Activated CD4-positive, alpha-beta T cell treated with anti-CD3 and anti-CD28 coated beads, Interleukin-2, amount 50 U/mL, for 1 hour (primary cell): ENCODE results near the gene ZMYND8.
"Not testable (repeated sequence)": the region's sequence is repeated elsewhere in the genome, so short reads cannot be mapped to it uniquely, and the experiment has no call there.

Experiments used
- DNase-seq: peaks from one replicate; pipeline ENCODE4 v3.0.0-alpha.2; 2020

The ZMYND8 gene

DNA sequence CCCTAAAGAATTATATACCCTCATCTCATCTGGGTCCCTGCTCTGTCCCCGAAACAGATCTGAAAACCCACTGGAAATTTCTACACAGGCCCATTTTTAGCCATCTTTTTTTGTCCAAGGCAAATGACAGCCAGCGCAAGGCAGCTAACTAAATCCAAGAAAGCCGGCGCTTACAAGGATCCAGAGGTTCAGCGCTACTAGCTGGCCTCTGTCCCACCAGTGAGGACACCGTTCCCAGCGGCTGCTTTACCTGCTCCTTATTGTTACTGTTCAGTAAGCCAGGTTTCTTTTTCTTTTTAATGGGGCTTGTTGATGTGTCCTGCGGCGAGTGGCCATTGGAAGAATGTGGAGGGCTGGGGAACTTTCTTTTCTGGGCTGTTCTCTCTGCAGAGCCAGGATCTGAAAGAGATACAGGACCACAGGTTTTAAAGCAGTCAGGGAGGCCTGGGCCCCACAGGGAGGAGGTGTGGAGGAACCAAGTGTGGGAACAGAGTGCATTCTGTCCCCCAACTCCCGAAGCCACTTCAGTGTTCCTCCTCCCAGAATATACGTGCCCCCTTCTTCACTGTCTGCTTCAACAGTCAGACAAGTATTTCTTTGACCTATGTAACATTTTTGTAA, 46.6 kb downstream of the ZMYND8 start:
- no peak for DNase-seq

DNA sequence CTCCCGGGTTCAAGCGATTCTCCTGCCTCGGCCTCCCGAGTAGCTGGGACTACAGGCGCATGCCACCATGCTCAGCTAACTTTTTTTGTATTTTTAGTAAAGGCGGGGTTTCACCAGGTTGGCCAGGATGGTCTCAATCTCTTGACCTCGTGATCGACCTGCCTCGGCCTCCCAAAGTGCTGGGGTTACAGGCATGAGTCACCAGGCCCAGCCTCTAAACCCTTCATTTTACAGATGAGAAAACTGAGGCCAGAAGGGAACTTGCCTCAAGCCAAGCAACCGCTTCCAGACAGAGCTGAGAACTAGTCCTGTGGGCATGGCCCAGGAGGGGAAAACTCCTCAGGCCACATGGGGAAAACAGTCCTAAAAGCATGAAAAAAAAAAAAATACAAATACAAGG, 47.1 kb downstream of the ZMYND8 start:
- no peak for DNase-seq

DNA sequence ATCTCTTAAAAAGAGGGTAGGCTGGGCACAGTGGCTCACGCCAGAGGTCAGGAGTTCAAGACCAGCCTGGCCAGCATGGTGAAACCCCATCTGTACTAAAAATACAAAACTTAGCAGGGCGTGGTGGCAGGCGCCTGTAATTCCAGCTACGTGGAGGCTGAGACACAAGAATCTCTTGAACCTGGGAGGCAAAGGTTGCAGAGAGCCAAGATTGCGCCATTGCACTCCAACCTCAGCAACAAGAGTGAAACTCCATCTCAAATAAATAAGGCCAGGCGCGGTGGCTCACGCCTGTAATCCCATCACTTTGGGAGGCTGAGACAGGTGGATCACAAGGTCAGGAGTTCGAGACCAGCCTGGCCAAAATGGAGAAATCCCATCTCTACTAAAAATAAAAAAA, 48.9 kb downstream of the ZMYND8 start:
- DNase-seq = not testable (repeated sequence)

DNA sequence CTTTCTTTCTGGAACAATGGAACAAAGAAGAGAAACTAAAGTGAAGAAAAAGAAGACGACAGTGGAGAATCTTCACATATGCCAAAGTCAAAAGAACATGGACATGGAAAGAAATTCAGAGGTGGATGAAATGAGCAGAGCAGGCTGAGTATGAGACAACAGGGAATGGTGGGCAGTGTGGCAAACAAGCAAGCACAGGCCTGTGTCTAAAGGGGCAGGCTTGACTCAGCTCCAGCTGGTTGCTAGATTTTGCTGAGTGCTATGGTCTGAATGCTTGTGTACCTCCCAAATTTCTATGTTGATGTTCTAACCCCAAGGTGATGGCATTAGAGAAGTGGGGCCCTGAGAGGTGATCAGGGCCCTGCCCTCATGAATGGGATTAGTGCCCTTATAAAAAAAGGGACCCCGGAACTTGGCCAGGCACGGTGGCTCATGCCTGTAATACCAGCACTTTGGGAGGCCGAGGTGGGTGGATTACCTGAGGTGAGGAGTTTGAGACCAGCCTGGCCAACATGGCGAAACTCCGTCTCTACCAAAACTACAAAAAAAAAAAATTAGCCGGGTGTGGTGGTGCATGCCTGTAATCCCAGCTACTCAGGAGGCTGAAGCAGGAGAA, 49.6 kb downstream of the ZMYND8 start:
- no peak for DNase-seq

DNA sequence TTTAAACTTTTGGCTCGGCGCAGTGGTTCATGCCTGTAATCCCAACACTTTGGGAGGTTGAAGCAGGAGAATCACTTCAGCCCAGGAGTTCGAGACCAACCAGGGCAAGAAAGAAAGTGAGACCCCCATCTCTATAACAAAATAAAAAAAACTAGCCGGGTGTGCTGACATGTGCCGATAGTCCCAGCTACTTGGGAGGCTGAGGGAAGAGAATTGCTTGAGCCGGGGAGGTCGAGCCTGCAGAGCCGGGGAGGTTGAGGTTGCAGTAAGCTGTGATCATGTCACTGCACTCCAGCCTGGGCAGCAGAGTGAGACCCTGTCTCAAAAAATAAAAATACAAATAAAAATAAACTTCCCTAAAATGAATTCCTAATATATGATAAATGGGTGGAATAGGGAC, 50.4 kb downstream of the ZMYND8 start:
- DNase-seq = no peak

DNA sequence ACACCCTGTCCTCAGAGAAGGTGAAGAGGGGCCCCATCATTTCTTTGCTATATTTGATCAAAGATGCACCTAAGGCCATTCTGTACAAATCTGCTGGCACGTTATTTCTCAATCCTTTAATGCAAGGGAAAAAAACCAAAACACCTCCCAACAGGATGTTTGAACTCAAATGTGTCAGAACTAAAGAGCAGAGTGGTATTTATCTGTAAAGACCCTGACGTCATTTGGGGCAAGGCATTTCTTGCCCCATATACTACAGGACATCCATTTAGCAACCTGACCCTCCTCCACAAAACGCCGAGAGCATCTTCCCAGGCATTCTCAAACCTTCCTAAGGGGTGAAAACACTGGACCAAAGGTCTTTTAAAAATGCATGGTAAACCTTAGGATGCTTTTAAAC, 50.8 kb downstream of the ZMYND8 start:
- no peak for DNase-seq

DNA sequence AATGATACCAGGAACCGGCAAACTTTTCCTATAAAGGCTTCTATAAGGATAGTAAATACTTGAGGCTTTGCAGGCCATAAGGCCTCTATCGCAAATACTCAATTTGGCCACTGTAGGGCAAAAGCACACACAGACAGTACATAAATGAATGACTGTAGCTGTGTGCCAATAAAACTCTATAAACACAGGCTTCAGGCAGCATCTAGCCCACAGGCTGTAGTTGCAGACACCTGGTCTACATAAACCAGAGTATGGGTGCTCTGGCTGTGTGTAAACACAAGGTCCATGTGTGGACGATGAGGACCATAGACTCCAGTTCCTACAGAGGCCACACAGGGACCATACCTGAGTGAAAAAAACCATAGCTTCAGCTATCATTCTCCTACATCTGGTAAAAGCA, 52.2 kb downstream of the ZMYND8 start:
- DNase-seq = no peak

DNA sequence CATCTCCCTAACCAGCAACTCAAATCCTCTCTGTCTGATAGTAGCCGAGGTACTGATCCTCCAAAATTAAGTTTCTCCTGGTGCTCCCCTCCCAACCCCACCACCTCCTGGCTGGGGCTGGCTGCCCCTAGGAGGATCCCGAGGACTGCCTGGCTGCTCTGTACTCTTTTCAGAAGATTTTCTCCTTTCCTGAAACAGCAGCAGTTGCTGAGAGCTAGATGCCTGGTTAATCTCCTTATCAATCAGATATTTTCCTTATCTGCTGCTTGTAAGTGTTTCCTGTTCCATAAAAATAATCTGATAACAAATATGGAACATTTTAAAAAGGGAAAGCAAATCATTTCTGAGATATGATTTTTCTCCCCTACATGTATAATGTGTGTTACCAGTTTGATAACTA, 52.8 kb downstream of the ZMYND8 start:
- DNase-seq = no peak

DNA sequence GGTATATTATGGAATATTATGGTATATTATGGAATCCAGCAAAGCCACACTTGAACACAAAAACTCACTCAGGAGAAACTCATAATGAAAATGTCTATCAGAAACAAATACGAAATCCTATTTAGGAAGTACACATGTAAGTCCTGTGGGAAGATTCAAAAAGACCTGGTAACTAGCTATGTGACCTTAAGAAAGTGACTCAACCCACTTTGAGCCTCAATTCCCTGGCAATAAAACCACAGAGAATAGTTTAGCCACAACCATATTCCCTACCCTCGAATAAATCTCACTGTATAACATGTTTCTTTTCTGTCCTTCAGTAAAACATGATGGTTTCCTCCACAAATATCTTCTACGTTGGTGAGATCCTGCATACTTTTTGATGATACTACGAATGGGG, 56.4 kb downstream of the ZMYND8 start:
- no peak for DNase-seq

DNA sequence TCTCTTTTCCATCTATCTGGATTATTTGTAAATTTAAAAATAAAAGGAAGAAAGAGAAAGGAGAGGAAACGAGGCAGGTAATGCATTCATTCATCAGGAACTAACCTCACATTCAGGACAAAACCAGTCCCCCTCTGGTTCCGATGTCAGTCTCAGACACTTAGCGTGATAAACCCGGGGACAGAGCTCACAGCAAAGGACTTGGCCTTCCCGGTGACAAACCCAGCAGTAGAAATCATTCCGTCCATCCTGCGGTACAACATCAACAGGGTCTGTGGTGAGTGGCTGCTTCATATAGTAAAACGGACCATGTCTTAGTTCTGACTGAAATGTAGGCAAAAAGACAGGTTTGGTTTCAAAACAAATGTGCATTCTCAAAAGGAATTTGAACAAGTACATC, 57.9 kb downstream of the ZMYND8 start:
- DNase-seq = no peak

DNA sequence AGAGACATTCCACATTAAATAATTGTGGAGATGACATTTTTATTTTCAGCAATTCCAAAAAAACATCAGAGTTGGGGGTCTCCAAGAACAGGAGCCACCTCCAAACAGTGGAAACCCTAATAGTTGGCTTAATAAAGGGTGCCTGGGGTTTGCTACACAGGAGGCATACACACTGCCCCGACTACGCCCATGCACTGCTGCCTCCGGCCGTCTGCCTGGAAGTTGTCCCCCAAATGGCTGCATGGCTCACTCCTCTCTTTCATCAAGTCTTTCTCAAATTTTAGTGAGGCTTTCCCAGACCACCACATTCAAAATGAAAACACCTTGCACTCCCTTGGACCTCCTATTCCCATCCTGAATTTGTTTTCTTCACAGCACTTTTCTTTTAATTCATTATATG, 58.8 kb downstream of the ZMYND8 start:
- no peak for DNase-seq

DNA sequence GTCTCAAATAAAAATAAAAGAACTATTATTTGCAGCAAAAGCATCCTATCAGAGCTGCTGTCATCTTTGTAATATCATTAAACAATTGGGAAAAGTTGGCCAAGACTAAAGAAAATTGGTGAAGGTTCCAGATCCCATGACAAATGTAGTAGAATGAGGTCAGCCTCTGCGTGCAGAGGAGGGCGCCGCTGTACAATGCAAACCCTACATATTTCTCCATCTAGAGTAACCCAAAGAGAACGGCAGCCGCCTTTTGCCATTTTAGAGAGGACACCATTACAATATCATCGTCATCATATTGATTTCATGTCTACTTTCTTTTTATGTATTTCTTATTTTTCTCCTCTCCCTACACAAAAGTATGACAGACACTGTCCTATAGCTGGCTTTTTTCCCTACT, 59.5 kb downstream of the ZMYND8 start:
- no peak for DNase-seq

DNA sequence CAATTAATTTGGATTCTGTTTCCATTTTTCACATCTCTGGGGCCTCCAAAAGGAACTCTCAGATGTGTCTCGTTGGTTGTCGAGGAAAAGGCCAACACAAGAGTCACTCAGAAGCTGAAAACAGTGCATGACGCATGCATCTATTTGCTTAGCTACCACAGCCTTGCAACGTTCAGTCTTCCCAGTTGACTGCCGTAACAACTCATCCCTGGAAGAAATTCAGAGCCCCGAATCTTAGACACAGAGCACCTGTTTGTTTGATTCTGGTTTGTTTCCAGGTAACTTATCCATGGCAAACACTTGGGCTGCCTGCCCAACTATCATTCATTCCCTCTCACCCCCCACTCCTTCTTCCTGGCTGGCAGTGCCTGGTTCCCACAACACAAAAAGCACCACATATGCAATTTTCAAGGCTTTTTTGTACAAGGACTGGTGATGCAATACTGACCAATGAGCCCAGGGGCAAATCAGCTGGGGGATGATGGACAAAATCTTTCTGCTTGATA, 60.5 kb downstream of the ZMYND8 start:
- no peak for DNase-seq

DNA sequence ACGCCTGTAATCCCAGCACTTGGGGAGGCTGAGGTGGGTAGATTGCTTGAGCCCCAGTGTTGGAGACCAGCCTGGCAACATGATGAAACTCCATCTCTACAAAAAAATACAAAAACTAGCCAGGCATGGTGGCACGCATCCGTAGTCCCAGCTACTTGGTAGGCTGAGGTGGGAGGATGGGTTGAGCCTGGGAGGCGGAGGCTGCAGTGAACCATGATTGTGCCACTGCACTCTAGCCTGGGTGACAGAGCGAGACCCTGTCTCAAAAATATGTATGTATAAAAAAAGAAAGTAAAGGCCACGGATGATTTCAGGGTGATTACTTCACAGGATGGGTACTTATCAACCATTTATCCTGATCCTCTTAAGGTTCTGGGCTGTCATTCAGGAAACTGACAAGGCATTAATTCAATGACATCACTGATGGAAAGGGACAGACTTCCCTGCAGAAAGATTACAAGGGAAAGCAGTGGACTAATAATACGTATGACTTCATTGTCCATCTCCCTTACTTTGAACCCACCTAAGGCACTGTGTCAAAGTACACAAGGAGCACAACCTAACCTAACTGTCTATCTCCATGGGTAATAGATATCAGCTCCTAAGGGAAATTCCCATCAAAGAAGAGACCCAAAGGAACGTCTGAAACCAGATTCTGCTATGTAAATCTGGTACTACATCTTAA, 61.2 kb downstream of the ZMYND8 start:
- no peak for DNase-seq

DNA sequence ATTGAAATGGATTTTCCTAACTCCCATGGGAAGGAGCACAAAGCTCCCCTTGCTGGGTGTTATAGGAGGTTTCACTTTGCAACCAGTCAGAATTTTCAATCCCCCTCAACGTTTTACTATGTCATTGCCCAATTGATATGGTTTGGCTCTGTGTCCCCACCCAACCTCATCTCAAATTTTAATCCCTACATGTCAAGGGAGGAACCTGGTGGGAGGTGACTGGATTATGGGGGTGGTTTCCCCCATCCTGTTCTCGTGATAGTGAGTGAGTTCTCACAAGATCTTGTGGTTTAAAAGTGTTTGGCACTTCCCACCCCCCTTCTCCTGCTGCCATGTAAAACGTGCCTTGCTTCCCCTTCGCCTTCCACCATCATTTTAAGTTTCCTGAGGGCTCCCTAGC, 62.9 kb downstream of the ZMYND8 start:
- DNase-seq = no peak

DNA sequence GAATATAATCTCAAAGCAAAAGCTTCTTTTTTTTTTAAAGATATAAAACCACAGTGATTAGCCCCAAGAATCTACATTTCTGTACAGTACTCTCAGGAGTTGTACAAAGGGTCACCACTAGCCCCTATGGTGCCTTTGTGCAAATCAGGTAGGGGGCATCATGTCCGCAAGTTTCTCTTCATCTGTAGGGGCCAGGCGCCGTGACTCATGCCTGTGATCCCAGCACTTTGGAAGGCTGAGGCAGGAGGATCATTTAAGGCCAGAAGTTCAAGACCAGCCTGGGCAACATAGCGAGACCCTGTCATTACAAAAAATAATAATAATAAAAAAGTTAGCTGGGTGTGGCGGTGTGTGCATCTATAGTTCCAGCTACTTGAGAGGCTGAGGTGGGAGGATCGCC, 63.9 kb downstream of the ZMYND8 start:
- no peak for DNase-seq

DNA sequence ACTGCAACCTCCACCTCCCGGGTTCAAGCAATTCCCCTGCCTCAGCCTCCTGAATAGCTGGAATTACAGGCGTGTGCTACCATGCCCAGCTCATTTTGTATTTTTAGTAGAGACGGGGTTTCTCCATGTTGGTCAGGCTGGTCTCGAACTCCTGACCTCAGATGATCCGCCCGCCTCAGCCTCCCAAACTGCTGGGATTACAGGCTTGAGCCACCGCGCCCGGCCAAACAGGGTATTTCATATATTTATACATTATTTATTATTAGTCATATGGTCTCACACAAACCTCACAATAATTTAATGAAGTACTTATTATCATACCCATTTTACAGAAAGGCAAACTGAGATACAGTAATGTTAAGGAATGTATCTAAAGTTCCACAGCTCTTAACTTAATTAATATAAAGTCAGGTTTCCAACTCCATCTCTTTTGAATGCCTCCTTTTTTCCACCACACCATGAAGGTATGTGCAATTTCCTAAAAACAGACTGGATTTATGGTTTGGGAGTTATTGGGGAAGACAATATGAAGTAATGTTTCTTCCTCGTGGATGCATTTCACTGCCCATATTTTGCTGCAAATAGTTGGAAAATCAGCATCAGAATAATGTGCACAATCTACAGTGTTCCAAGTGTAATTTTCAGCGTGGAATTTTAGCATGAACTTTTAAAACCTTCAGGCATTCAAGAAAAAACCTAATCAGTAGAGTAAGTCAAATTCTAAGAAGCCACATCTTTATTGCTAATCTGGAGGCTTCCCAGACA, 65.7 kb downstream of the ZMYND8 start:
- no peak for DNase-seq

DNA sequence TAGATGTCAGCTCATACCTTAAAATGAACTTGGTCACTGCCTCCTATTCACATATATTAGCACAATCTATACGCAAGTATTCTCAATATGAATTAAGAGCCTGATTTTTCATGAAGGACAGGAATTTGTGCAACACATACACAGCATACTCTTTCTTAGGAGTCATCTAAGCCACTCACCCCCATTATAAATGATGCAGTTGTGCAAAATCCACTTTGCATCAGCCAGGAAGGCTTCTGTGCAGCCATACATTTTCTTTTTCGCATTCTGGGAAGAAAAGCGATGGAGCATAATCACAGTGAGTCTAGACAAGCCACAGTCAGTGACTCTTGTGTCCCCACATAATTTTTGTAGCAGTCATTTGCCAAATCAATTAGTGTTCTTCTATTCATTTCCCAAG, 66.5 kb downstream of the ZMYND8 start:
- DNase-seq = no peak

DNA sequence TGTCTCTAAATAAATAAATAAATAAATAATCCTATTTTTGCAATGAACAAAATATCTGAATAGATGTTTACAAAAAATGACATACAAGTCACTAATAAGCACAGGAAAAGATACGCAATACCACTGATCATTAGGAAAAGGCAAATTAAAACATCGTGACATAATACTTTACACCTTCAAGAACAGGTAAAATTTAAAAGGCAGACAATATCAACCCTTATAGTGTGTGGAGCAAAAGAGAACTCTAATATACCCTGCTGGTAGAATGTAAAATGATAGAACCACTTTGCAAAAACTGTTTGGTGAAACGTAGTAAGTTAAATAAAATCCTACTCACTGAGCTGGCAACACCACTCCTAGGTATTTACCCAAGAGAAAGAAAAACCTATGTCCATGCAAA, 67.4 kb downstream of the ZMYND8 start:
- DNase-seq = no peak

DNA sequence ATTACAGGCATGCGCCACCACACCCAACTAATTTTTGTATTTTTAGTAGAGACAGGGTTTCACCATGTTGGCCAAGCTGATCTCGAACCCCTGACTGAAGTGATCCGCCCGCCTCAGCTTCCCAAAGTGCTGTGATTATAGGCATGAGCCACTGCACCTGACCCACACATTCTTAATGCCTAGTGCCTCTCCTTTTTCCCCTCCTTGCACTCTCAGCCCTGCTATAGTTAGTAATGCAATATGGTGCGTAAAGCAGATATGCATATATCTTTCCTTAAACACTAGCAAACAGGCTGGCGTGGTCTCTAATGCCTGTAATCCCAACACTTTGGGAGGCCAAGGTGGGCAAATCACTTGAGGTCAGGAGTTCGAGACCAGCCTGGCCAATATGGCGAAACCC, 68.0 kb downstream of the ZMYND8 start:
- not testable (repeated sequence) for DNase-seq

DNA sequence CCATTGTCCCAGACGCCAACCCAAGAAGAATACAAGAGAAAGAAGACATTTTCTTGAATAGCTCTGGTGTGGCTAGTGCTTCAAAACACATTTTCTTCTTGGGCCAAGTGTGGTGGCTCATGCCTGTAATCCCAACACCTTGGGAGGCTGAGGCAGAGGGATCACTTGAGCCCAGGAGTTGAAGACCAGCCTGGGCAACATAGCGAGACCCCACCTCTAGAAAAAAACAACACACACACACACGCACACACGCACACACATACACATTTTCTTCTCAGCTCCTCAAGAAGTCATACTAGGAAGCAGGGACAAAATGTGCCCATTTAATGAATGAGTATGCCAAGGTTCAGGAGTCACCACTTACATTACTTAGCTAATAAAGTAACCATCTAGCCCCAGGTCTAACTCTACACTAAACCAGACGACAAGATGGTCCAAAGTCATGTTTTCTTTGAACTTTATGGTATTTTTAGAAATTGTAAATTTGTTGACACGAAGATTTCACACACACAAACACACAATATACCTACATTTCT, 68.8 kb downstream of the ZMYND8 start:
- DNase-seq = no peak

DNA sequence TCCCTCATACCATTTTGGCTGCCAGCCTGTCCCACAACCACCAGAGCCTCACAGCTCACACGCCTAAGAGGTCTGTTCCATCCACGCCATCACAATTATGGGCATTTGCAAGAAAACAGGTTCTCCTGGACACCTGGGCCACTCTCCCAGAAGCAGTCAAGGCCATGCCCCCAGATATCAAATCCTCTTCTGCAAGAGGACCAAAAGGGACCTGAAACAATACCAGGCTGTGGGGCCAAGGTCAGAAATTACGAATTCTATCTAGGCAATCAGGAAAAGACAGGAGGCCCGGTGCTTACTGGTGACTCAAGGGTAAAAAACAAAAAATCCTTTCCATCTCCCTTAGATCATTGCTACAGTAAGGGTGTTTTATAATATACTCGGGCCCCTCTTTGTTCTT, 69.8 kb downstream of the ZMYND8 start:
- DNase-seq = no peak

DNA sequence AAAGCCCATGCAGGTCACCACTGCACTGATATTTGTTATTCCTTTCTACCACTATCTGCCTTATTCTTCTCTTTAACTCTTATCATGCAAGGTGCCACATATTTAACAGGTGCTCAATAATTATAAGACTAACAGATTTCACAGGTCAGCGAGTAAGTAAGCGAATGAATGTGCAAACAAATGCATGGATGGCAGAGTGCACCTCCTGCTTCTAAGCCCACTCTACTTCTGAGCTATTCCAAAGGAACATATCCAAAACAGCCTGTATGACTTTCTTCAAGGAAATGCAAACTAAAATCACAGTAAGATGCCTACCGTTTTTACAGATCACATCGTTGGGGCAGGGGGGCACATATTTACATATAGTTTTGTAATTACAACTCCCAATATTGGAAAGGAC, 71.3 kb downstream of the ZMYND8 start:
- DNase-seq = no peak

DNA sequence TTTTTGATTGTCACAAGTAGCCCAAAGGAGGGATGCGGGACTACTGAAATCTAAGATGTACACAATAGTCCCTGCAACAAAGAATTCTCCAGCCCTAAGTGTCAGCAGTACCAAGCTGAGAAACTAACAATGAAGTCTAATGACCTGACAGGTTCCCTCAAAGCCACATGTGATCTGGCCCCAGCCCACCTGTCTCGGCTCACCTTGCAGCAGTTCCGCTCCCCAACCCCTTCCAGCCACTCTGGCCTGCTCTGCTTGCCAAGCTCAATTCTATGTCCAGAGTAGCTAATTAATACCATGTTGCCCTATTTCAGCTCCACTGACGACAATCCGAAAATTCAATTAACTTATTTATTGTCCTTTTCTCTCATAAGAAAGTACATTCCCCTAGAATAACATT, 72.1 kb downstream of the ZMYND8 start:
- no peak for DNase-seq
